Stimulated activated CD8-positive, alpha-beta memory T cell treated with anti-CD3 and anti-CD28 coated beads, Interleukin-2, amount 100 ng/mL, for 48 hours (primary cell): Measurements from ENCODE around the gene LUZP1.
A peak's percentile ranks its signal among the peaks of the same experiment; 100 is the strongest.
"Not testable (repeated sequence)": the region's sequence is repeated elsewhere in the genome, so short reads cannot be mapped to it uniquely, and the experiment has no call there.

Experiments
- DNase-seq, 2 donors: peaks; one replicate each; pipeline ENCODE4 v3.0.0-alpha.2; 2020; ENCODE audit warnings: low read depth in 2 of 2

The LUZP1 gene

GRCh38 chr1:23168445-23169194 lies at the start of gene LUZP1:
Gene LUZP1 (minus strand): TSS chr1:23168856.
- peak; percentile 74 to 78 for DNase-seq

- DNase-seq, result no peak
Observed at GRCh38 chr1:23217421-23218115, 48.9 kb upstream of the LUZP1 start, which contains the start of gene HTR1D. Gene HTR1D (minus strand): TSS chr1:23217502. CDS start chr1:23194219, 23,283 bp downstream.

GRCh38 chr1:23216771-23217420 lies 48.2 kb upstream of the LUZP1 start:
- peak; percentile 6 to 13 for DNase-seq

GRCh38 chr1:23215751-23216449 lies 47.2 kb upstream of the LUZP1 start:
- no peak for DNase-seq

- no peak for DNase-seq
Observed at GRCh38 chr1:23215291-23215690, 46.6 kb upstream of the LUZP1 start.

GRCh38 chr1:23214640-23215039 lies 46.0 kb upstream of the LUZP1 start:
- DNase-seq, result no peak

- no peak for DNase-seq
Observed at GRCh38 chr1:23211955-23212354, 43.3 kb upstream of the LUZP1 start.

GRCh38 chr1:23210963-23211362 lies 42.3 kb upstream of the LUZP1 start:
- DNase-seq, result no peak

GRCh38 chr1:23210351-23210785 lies 41.7 kb upstream of the LUZP1 start:
- no peak for DNase-seq

GRCh38 chr1:23209770-23210169 lies 41.1 kb upstream of the LUZP1 start:
- no peak for DNase-seq

GRCh38 chr1:23208527-23208926 lies 39.9 kb upstream of the LUZP1 start:
- no peak for DNase-seq

- DNase-seq, result not testable (repeated sequence)
Observed at GRCh38 chr1:23207733-23208132, 39.1 kb upstream of the LUZP1 start.

- DNase-seq, result no peak
Observed at GRCh38 chr1:23202263-23202749, 33.6 kb upstream of the LUZP1 start.

- no peak for DNase-seq
Observed at GRCh38 chr1:23200883-23201282, 32.2 kb upstream of the LUZP1 start.

GRCh38 chr1:23198373-23198772 lies 29.7 kb upstream of the LUZP1 start:
- DNase-seq, result no peak

- no peak for DNase-seq
Observed at GRCh38 chr1:23196627-23197328, 28.1 kb upstream of the LUZP1 start.

- DNase-seq, result no peak
Observed at GRCh38 chr1:23194119-23194984, 25.7 kb upstream of the LUZP1 start.

- DNase-seq, result no peak
Observed at GRCh38 chr1:23193391-23194118, 24.9 kb upstream of the LUZP1 start.

- no peak for DNase-seq
Observed at GRCh38 chr1:23191199-23191598, 22.5 kb upstream of the LUZP1 start.
